GM12878 (cell line): Measurements from ENCODE around the gene KRTAP5-4. TPM values are rescaled to one million over a fixed set of nuclear protein-coding genes. Genes with fewer than 3 reads are reported as not detected.

Source experiments
- ATAC-seq: fragments of 200-7000 bp; cut with Tn5 transposase; 3 replicates; pipeline ENCODE4 v1.9.1; 2020; ENCODE audit warnings: mild to moderate bottlenecking, moderate library complexity
- BruUV-seq: library from RNA; stranded (reverse); fragments of 400-500 nt; replicated peaks from 2 replicates; lab custom pipeline; 2021; lab: Mats Ljungman, UMichigan
- CTCF ChIA-PET: fragments of 300-600 bp; sonication (Branson Sonifier 250); formaldehyde crosslinking; extraction: SDS; loops from one replicate; lab custom pipeline; 2021; ENCODE audit warnings: inconsistent platforms; lab: Yijun Ruan, JAX
- POLR2A ChIA-PET: fragments of 350-600 bp; formaldehyde crosslinking; extraction: SDS; loops from one replicate; lab custom pipeline; 2021; ENCODE audit warnings: inconsistent platforms; lab: Charles Lee
- RAD21 ChIA-PET: fragments of 300-600 bp; sonication (Branson Sonifier 250); formaldehyde crosslinking; loops from one replicate; lab custom pipeline; 2023; ENCODE audit warnings: antibody characterized with exemption; ENCODE audit not compliant: unreplicated experiment; lab: Charles Lee
- SMC1A ChIA-PET: fragments of 300-600 bp; sonication (Branson Sonifier 250); formaldehyde crosslinking; loops from one replicate; lab custom pipeline; 2023; ENCODE audit not compliant: unreplicated experiment, uncharacterized antibody; lab: Charles Lee
- DNase-seq: peaks from one replicate; pipeline ENCODE4 v3.0.0-alpha.2; 2011; ENCODE audit warnings: low read depth, low spot score
- FAIRE-seq: peaks from 3 replicates; lab custom pipeline; 2011; peaks lifted over from hg19 to GRCh38; lab: Jason Lieb, UNC
- H2AFZ ChIP-seq: 2 replicates; pipeline ENCODE4 v1.6.0; 2011; ENCODE audit warnings: low read depth, low read length, control low read depth; ENCODE audit not compliant: control insufficient read depth
- H3K27ac ChIP-seq: 2 replicates; pipeline ENCODE4 v1.5.1; 2011; ENCODE audit warnings: control low read depth; ENCODE audit not compliant: control insufficient read depth, insufficient read depth
- H3K27me3 ChIP-seq, 2 experiments: replicated peaks in 1 of 2; 2 replicates each; pipeline versions ENCODE4 v1.6.0 to v1.6.1; 2011; ENCODE audit warnings: low read length in 1 of 2; ENCODE audit not compliant: control insufficient read depth in 2 of 2, insufficient read depth in 2 of 2
- H3K36me3 ChIP-seq, 2 experiments: 2 replicates each; pipeline ENCODE4 v1.5.1; 2011; ENCODE audit warnings: low read length in 1 of 2; ENCODE audit not compliant: control insufficient read depth in 2 of 2, insufficient read depth in 2 of 2
- H3K4me1 ChIP-seq: 2 replicates; pipeline ENCODE4 v1.6.1; 2011; ENCODE audit warnings: mild to moderate bottlenecking, low read length, moderate library complexity, mixed read lengths; ENCODE audit not compliant: control insufficient read depth, insufficient read depth
- H3K4me2 ChIP-seq: 2 replicates; pipeline ENCODE4 v1.6.0; 2011; ENCODE audit warnings: control low read depth; ENCODE audit not compliant: control insufficient read depth, insufficient read depth
- H3K4me3 ChIP-seq: fragments of 200-600 bp; sonication (generic); 2 replicates; pipeline ENCODE4 v1.5.1; 2016
- H3K79me2 ChIP-seq: 2 replicates; pipeline ENCODE4 v1.6.0; 2011; ENCODE audit warnings: low read length; ENCODE audit not compliant: control insufficient read depth, insufficient read depth
- H3K9ac ChIP-seq: 2 replicates; pipeline ENCODE4 v1.8.0; 2011; ENCODE audit warnings: low read length, control low read depth, mixed read lengths; ENCODE audit not compliant: control insufficient read depth, insufficient read depth
- H3K9me3 ChIP-seq: replicated peaks from 3 replicates; pipeline ENCODE4 v1.5.1; 2011; ENCODE audit warnings: mild to moderate bottlenecking, low read length; ENCODE audit not compliant: control insufficient read depth, insufficient read depth
- H4K20me1 ChIP-seq: 2 replicates; pipeline ENCODE4 v1.6.0; 2011; ENCODE audit not compliant: control insufficient read depth, insufficient read depth
- MXI1 ChIP-seq: fragments of 150-350 bp; IDR thresholded peaks from 2 replicates; pipeline ENCODE4 v1.6.1; 2011; ENCODE audit warnings: low read depth, mild to moderate bottlenecking, inconsistent platforms, low read length, improper control_type of control experiment
- SMC3 ChIP-seq: IDR thresholded peaks from 2 replicates; pipeline ENCODE4 v1.6.1; 2011; ENCODE audit warnings: low read length, improper control_type of control experiment, borderline replicate concordance
- WGBS: methylation state at CpG from one replicate; pipeline ENCODE4 v1.1.6; 2016; ENCODE audit warnings: low lambda C conversion rate; ENCODE audit not compliant: insufficient replicate concordance, insufficient coverage; ENCODE audit errors: missing lambda C conversion rate; 5-methylcytosine and 5-hydroxymethylcytosine counted together
- in situ Hi-C: fragments of 300-500 bp; cut with MboI; formaldehyde crosslinking; loops from 9 replicates; pipeline ENCODE4 v1.14.3; 2018; ENCODE audit warnings: mixed read lengths
- intact Hi-C: fragments of 100-400 bp; cut with micrococcal nuclease; formaldehyde crosslinking; loops from one replicate; pipeline ENCODE4 v1.14.2; 2022; ENCODE audit not compliant: unreplicated experiment
- polyA plus RNA-seq, 11 experiments: library from polyadenylated mRNA; depleted of rRNA in 4 of 11; unstranded in 6 of 11; stranded (reverse) in 5 of 11; fragments of >200 nt; fragmentation: Nextera tagmentation in 4 of 11; fragmentation: Illumina TruSeq in 1 of 11; extraction: Ambion mirVana in 4 of 11; extraction: Trizol in 1 of 11; gene quantifications; 1 replicate in 1 of 11; 2 replicates in 10 of 11; pipeline versions ENCODE4 v1.2.1 to v1.2.3, GENCODE V29; 2011 to 2016; ENCODE audit warnings: inconsistent platforms in 2 of 11, missing spikeins in 2 of 11, low read depth in 1 of 11
- total RNA-seq, 4 experiments: library from RNA; depleted of rRNA in 3 of 4; stranded (reverse); fragments of >200 nt in 3 of 4; fragmentation: Illumina TruSeq in 1 of 4; extraction: Trizol in 1 of 4; gene quantifications; 2 replicates each; pipeline versions ENCODE4 v1.2.1 to v1.2.3, GENCODE V29; 2013 to 2021
- TF ChIP-seq, protein P1 (sequence below): IDR thresholded peaks from 2 replicates; pipeline ENCODE4 v1.6.1; 2011; ENCODE audit warnings: low read depth, low read length, improper control_type of control experiment, borderline replicate concordance
- TF ChIP-seq, protein P2 (sequence below): fragments of 450-650 bp; conservative IDR thresholded peaks from 2 replicates; pipeline ENCODE4 v1.6.1; 2017; ENCODE audit warnings: mild to moderate bottlenecking, moderate library complexity
- TF ChIP-seq, protein P3 (sequence below): fragments of 450-650 bp; IDR thresholded peaks from 2 replicates; pipeline ENCODE4 v1.6.1; 2017; ENCODE audit warnings: mild to moderate bottlenecking, low read depth, inconsistent platforms; ENCODE audit not compliant: poor library complexity, severe bottlenecking

Gene KRTAP5-4
- total and polyA plus RNA-seq, 10 of the 15 experiments (the other 5 are each of a cell fraction or from before 2014, with no cell fraction given), result not detected

DNA sequence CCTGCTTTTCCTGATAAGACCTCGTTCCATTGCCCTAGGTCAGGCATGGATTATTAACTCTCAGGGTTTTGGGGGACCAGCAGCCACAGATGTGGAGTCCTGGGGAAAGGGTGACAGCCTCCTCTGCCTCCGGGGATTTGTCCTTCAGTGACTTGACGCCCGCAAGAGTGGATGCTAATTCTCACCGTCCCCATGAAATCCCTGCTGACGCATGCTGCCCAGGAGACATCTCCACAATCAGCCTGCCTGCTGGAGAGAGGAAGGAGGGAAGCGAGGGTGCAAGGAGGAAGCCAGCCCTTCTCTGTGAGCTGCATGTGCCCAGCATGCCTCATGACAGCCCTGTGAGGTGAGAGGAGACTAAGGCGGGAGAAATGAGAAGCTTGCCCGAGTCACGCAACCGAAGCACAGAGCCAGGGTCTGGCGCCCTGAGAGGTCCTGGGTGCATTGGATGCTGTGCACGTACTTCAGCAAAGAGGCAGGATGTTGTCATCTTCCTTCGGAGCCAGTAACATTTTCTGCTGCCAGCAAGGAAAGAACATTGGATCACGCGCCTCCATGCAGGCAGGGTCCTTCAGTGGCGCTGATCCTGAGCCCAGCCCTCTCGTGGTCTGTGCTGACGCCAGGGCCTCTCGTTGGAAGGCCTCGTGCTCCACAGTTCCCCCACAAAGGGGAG lies 47.7 kb upstream of the KRTAP5-4 start:
- H3K9ac ChIP-seq, result no peak overlapping the region
- TF ChIP-seq, protein P1, sequence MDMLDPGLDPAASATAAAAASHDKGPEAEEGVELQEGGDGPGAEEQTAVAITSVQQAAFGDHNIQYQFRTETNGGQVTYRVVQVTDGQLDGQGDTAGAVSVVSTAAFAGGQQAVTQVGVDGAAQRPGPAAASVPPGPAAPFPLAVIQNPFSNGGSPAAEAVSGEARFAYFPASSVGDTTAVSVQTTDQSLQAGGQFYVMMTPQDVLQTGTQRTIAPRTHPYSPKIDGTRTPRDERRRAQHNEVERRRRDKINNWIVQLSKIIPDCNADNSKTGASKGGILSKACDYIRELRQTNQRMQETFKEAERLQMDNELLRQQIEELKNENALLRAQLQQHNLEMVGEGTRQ, result no peak
- TF ChIP-seq, protein P2, sequence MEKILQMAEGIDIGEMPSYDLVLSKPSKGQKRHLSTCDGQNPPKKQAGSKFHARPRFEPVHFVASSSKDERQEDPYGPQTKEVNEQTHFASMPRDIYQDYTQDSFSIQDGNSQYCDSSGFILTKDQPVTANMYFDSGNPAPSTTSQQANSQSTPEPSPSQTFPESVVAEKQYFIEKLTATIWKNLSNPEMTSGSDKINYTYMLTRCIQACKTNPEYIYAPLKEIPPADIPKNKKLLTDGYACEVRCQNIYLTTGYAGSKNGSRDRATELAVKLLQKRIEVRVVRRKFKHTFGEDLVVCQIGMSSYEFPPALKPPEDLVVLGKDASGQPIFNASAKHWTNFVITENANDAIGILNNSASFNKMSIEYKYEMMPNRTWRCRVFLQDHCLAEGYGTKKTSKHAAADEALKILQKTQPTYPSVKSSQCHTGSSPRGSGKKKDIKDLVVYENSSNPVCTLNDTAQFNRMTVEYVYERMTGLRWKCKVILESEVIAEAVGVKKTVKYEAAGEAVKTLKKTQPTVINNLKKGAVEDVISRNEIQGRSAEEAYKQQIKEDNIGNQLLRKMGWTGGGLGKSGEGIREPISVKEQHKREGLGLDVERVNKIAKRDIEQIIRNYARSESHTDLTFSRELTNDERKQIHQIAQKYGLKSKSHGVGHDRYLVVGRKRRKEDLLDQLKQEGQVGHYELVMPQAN, result no peak
- no peak for TF ChIP-seq SMC3
- TF ChIP-seq, protein P3, sequence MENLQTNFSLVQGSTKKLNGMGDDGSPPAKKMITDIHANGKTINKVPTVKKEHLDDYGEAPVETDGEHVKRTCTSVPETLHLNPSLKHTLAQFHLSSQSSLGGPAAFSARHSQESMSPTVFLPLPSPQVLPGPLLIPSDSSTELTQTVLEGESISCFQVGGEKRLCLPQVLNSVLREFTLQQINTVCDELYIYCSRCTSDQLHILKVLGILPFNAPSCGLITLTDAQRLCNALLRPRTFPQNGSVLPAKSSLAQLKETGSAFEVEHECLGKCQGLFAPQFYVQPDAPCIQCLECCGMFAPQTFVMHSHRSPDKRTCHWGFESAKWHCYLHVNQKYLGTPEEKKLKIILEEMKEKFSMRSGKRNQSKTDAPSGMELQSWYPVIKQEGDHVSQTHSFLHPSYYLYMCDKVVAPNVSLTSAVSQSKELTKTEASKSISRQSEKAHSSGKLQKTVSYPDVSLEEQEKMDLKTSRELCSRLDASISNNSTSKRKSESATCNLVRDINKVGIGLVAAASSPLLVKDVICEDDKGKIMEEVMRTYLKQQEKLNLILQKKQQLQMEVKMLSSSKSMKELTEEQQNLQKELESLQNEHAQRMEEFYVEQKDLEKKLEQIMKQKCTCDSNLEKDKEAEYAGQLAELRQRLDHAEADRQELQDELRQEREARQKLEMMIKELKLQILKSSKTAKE, result no peak
- TF ChIP-seq MXI1, result no peak
- TF ChIP-seq, all 136 proteins: peak for 0
- BruUV-seq, result no TSS peak
- POLR2A ChIA-PET, result no interaction called here
- Histone ChIP-seq H3K79me2 (no peaks in the 10 kb centered on the region), H3K4me3 (no peak overlapping the region), H3K27me3 (no peaks in the 10 kb centered on the region; a peak in 1 of 4 replicates), H3K4me1 (no peaks in the 10 kb centered on the region), H4K20me1 (no peaks in the 10 kb centered on the region), H3K27ac (no peak overlapping the region), H3K9me3 (no peaks in the 10 kb centered on the region), H3K4me2 (no peak overlapping the region), H2AFZ (no peak overlapping the region), H3K36me3 (no peaks in the 10 kb centered on the region)
- CTCF ChIA-PET, result no interaction called here
- WGBS, result 50% methylated on average over 21 of the region's 21 CpGs
- DNase-seq (no peak), FAIRE-seq (no peak), ATAC-seq (no peak)
- in situ Hi-C loops, result no loop called here
- SMC1A ChIA-PET, result no interaction called here
- intact Hi-C loops, result no loop called here
- RAD21 ChIA-PET, result no interaction called here
